SK-N-SH treated with all-trans-retinoic acid at 6 μM for 48 hours (cell line): ENCODE measurements around the gene HPGDS.

Experiments
- ARNTL ChIP-seq: fragments of 450-650 bp; formaldehyde crosslinking; IDR thresholded peaks from 2 replicates; pipeline ENCODE4 v1.5.0; 2020; ENCODE audit warnings: low read depth, mild to moderate bottlenecking, moderate library complexity, borderline replicate concordance
- BACH2 ChIP-seq: fragments of 250-450 bp; sonication (Bioruptor Pico); IDR thresholded peaks from 2 replicates; pipeline ENCODE4 v1.9.0; 2021; ENCODE audit warnings: mild to moderate bottlenecking, borderline replicate concordance
- CREB5 ChIP-seq: fragments of 250-450 bp; sonication (Bioruptor Pico); IDR thresholded peaks from 2 replicates; pipeline ENCODE4 v1.5.1; 2020; ENCODE audit warnings: low read depth, mild to moderate bottlenecking, moderate library complexity
- ESRRG ChIP-seq: fragments of 250-450 bp; sonication (Bioruptor Pico); IDR thresholded peaks from 2 replicates; pipeline ENCODE4 v1.6.1; 2021; ENCODE audit warnings: mild to moderate bottlenecking
- OSR1 ChIP-seq: fragments of 250-450 bp; sonication (Bioruptor Pico); IDR thresholded peaks from 2 replicates; pipeline ENCODE4 v1.8.0; 2022; ENCODE audit warnings: moderate library complexity, mild to moderate bottlenecking, inconsistent platforms
- PATZ1 ChIP-seq: fragments of 250-450 bp; sonication (Bioruptor Pico); IDR thresholded peaks from 2 replicates; pipeline ENCODE4 v1.8.0; 2020; ENCODE audit warnings: mild to moderate bottlenecking, moderate library complexity, borderline replicate concordance
- POU6F1 ChIP-seq: fragments of 250-450 bp; sonication (Bioruptor Pico); IDR thresholded peaks from 2 replicates; pipeline ENCODE4 v1.8.0; 2021; ENCODE audit warnings: low read depth, mild to moderate bottlenecking, moderate library complexity, borderline replicate concordance
- PPARA ChIP-seq: fragments of 250-450 bp; sonication (Bioruptor Pico); IDR thresholded peaks from 2 replicates; pipeline ENCODE4 v1.5.0; 2020; ENCODE audit warnings: mild to moderate bottlenecking, borderline replicate concordance
- RARB ChIP-seq: fragments of 250-450 bp; sonication (Bioruptor Pico); IDR thresholded peaks from 2 replicates; pipeline ENCODE4 v1.8.0; 2021; ENCODE audit warnings: mild to moderate bottlenecking, moderate library complexity
- SNAI2 ChIP-seq: fragments of 250-450 bp; sonication (Bioruptor Pico); IDR thresholded peaks from 2 replicates; pipeline ENCODE4 v1.5.0; 2020; ENCODE audit warnings: mild to moderate bottlenecking, moderate library complexity
- TSHZ2 ChIP-seq: fragments of 250-450 bp; sonication (Bioruptor Pico); IDR thresholded peaks from 2 replicates; pipeline ENCODE4 v1.5.0; 2020; ENCODE audit warnings: mild to moderate bottlenecking, moderate library complexity
- ZFP3 ChIP-seq: fragments of 250-450 bp; sonication (Bioruptor Pico); IDR thresholded peaks from 2 replicates; pipeline ENCODE4 v1.5.0; 2020; ENCODE audit warnings: mild to moderate bottlenecking, moderate library complexity
- ZNF70 ChIP-seq: fragments of 450-650 bp; formaldehyde crosslinking; IDR thresholded peaks from 2 replicates; pipeline ENCODE4 v1.5.0; 2020; ENCODE audit warnings: mild to moderate bottlenecking, moderate library complexity
- ZNF8 ChIP-seq: fragments of 450-650 bp; formaldehyde crosslinking; IDR thresholded peaks from 2 replicates; pipeline ENCODE4 v1.5.0; 2020; ENCODE audit warnings: mild to moderate bottlenecking, moderate library complexity

GRCh38 chr4:94278781-94279180 lies 63.9 kb downstream of the HPGDS start:
- TF ChIP-seq OSR1 (no peak), PPARA (CRISPR knock-in tag) (no peak), POU6F1 (CRISPR knock-in tag) (no peak), ZNF8 (CRISPR knock-in tag) (no peak), ZNF70 (CRISPR knock-in tag) (no peak), CREB5 (CRISPR knock-in tag) (no peak), TSHZ2 (no peak), ARNTL (CRISPR knock-in tag) (no peak), PATZ1 (CRISPR knock-in tag) (no peak), RARB (CRISPR knock-in tag) (no peak), ESRRG (CRISPR knock-in tag) (no peak), BACH2 (CRISPR knock-in tag) (no peak), SNAI2 (CRISPR knock-in tag) (no peak), ZFP3 (no peak)
